Activated naive CD8-positive, alpha-beta T cell treated with anti-CD3 and anti-CD28 coated beads, Interleukin-2, amount 50 U/mL, for 24 hours (primary cell): ENCODE results near the gene PHKB.

ENCODE experiments used
- ATAC-seq: fragments of 150-1000 bp; cut with Tn5 transposase; one replicate; pipeline ENCODE4 v1.10.0; 2021
- DNase-seq: peaks from one replicate; pipeline ENCODE4 v3.0.0; 2021
- H3K27ac Mint-ChIP-seq: one replicate; pipeline ENCODE4 v1.8.0; 2021; ENCODE audit warnings: mild to moderate bottlenecking, mixed read lengths
- H3K27me3 Mint-ChIP-seq: one replicate; pipeline ENCODE4 v1.8.0; 2021; ENCODE audit warnings: mixed read lengths
- H3K36me3 Mint-ChIP-seq: one replicate; pipeline ENCODE4 v1.8.0; 2021; ENCODE audit warnings: low read depth, mixed read lengths
- H3K4me1 Mint-ChIP-seq: one replicate; pipeline ENCODE4 v1.8.0; 2021; ENCODE audit warnings: mixed read lengths
- H3K4me3 Mint-ChIP-seq: one replicate; pipeline ENCODE4 v1.8.0; 2021; ENCODE audit warnings: mild to moderate bottlenecking, moderate library complexity, mixed read lengths
- H3K9me3 Mint-ChIP-seq: one replicate; pipeline ENCODE4 v1.8.0; 2021; ENCODE audit warnings: mixed read lengths

PHKB gene

DNA sequence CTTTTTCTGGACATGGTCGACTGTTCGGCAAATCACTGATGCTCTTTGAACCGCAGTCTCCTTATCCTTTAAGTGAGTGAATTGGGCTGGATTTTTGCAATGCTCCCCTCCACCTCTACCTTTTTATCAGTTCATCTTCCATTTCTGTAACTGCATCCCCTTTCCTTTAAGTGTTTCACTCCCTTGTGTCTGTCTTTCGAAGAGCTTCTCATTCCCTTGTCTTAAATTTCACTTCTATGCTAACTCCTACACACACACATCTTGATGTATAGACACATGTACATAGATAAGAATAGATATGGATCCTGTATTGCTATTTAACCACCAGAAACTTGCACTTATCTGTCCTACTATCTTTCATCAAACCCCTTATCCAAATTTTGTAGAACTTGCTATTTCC, 250.7 kb downstream of the PHKB start:
- Mint-ChIP-seq H3K27ac (peak overlapping the region; percentile 12), H3K4me1 (peaks cover 3% of the 10 kb centered on the region), H3K9me3 (no peaks in the 10 kb centered on the region), H3K36me3 (no peaks in the 10 kb centered on the region), H3K27me3 (peaks cover 3% of the 10 kb centered on the region), H3K4me3 (no peak overlapping the region)
- DNase-seq (no peak), ATAC-seq (no peak)

DNA sequence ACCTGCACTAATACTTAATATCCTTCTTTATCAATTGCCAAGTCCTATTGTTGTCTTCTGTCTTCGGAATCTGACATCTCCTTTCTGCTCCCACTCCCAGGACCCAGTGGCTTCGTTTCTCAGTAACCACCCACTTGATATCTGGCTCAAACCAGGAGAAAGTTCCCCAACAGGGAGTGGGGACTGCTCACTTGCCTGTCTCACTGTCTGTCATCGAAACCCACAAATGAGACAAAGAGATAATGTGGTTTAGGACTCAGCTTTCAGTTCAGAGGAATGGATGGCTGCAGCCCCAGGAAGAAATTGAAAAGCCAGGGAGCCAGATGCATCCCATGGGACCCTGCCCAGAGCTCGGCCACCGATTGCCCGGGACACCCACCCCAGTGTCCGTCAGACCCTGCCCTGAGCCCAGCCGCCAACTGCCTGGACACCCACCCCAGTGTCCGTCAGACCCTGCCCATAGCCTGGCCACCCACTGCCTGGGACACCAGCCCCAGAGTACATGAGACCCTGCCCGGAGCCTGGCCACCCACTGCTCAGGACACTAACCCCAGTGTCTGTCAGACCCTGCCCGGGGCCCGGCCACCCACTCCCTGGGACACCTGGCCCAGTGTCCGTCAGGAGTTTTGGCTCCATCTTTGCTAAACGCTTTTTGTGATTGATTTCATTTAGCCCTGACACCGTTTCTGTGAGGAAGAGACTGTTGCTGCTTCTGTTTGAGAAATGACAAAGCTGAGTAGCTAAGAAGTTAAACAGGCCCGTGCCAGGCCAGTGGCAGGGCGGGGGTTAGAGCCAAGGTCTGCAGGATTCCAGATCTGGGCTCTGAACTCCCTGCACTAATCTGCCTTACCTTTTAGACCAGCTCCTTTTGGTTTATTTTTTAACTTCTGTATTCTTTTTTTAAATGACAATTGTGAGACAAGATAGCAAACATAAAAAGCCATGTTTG, 251.4 kb downstream of the PHKB start:
- H3K4me1 Mint-ChIP-seq, result peaks cover 3% of the 10 kb centered on the region

GRCh38 chr16:47713225-47713595, 252.1 kb downstream of the PHKB start:
- Mint-ChIP-seq H3K36me3 (no peaks in the 10 kb centered on the region), H3K9me3 (no peaks in the 10 kb centered on the region), H3K4me3 (no peak overlapping the region), H3K4me1 (peaks cover 3% of the 10 kb centered on the region), H3K27ac (peak overlapping the region; percentile 31), H3K27me3 (peaks cover 3% of the 10 kb centered on the region)
- peak; percentile 59 for ATAC-seq
- DNase-seq, result no peak

More for the DNA sequence above, 251.4 kb downstream of the PHKB start:
- Mint-ChIP-seq H3K4me3 (no peak overlapping the region), H3K27me3 (peaks cover 3% of the 10 kb centered on the region), H3K9me3 (no peaks in the 10 kb centered on the region), H3K36me3 (no peaks in the 10 kb centered on the region), H3K27ac (peak overlapping the region; percentile 31)
- DNase-seq (no peak), ATAC-seq (no peak)

GRCh38 chr16:47715442-47716083, 254.4 kb downstream of the PHKB start:
- Mint-ChIP-seq H3K4me3 (no peak overlapping the region), H3K4me1 (peaks cover 3% of the 10 kb centered on the region), H3K36me3 (no peaks in the 10 kb centered on the region), H3K27ac (no peak overlapping the region), H3K9me3 (no peaks in the 10 kb centered on the region), H3K27me3 (peaks cover 3% of the 10 kb centered on the region)
- no peak for DNase-seq
- no peak for ATAC-seq

GRCh38 chr16:47716571-47716970, 255.4 kb downstream of the PHKB start:
- no peak for ATAC-seq
- peaks cover 3% of the 10 kb centered on the region for H3K27me3 Mint-ChIP-seq
- no peaks in the 10 kb centered on the region for H3K36me3 Mint-ChIP-seq
- no peak overlapping the region for H3K27ac Mint-ChIP-seq
- peaks cover 3% of the 10 kb centered on the region for H3K4me1 Mint-ChIP-seq
- H3K4me3 Mint-ChIP-seq, result no peak overlapping the region
- H3K9me3 Mint-ChIP-seq, result no peaks in the 10 kb centered on the region
- no peak for DNase-seq

DNA sequence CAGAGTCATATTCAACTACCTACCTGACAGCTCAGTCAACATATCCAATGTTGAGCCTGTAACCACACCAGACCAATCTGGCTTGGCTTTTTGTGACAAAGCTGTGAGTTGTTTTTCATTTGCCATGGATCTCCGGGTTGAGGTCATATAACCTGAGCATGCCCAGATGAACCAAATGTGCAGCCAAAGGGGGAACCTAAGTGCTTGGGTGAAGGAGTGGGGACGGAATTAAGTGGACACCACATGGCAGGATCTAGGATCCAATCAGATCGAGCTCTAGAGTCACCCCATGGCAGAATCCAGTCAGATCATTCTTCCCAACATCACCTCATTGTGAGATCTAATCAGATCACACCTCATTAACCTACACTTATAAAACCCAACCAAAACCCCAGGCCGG, 258.6 kb downstream of the PHKB start:
- H3K4me1 Mint-ChIP-seq, result no peaks in the 10 kb centered on the region
- no peaks in the 10 kb centered on the region for H3K36me3 Mint-ChIP-seq
- ATAC-seq, result no peak
- H3K4me3 Mint-ChIP-seq, result no peak overlapping the region
- no peaks in the 10 kb centered on the region for H3K9me3 Mint-ChIP-seq
- H3K27me3 Mint-ChIP-seq, result peaks cover 7% of the 10 kb centered on the region
- H3K27ac Mint-ChIP-seq, result no peak overlapping the region
- no peak for DNase-seq

- no peaks in the 10 kb centered on the region for H3K4me1 Mint-ChIP-seq
- no peaks in the 10 kb centered on the region for H3K36me3 Mint-ChIP-seq
- H3K9me3 Mint-ChIP-seq, result no peaks in the 10 kb centered on the region
- H3K27me3 Mint-ChIP-seq, result peaks cover 6% of the 10 kb centered on the region
- H3K4me3 Mint-ChIP-seq, result no peak overlapping the region
- DNase-seq, result no peak
- no peak overlapping the region for H3K27ac Mint-ChIP-seq
- no peak for ATAC-seq
Measured at GRCh38 chr16:47721006-47721637, 260.0 kb downstream of the PHKB start.

DNA sequence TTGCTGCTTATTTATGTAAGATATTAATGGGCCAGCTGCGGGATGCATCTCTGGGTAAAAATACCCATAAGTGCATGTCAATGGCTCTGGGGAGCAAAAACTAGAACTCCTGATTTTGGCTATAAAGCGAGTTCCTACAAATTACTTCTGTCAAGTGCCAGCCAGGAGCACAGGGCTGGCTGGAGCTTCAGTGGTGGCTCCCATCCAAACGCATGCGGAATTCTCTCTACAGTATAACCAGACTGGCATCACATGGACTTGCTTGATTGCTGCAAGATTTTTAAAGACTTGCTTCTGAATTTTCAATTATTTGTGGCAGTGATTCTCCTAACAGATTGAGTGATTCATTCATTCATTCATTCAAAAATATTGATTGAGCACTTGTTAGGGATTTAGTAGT, 260.9 kb downstream of the PHKB start:
- DNase-seq, result no peak
- ATAC-seq, result no peak
- Mint-ChIP-seq H3K4me3 (no peak overlapping the region), H3K4me1 (no peaks in the 10 kb centered on the region), H3K36me3 (no peaks in the 10 kb centered on the region), H3K9me3 (no peaks in the 10 kb centered on the region), H3K27me3 (peaks cover 6% of the 10 kb centered on the region), H3K27ac (no peak overlapping the region)

GRCh38 chr16:47724115-47724785, 263.1 kb downstream of the PHKB start:
- no peak overlapping the region for H3K27ac Mint-ChIP-seq
- peaks cover 10% of the 10 kb centered on the region for H3K27me3 Mint-ChIP-seq
- no peaks in the 10 kb centered on the region for H3K9me3 Mint-ChIP-seq
- H3K36me3 Mint-ChIP-seq, result no peaks in the 10 kb centered on the region
- no peaks in the 10 kb centered on the region for H3K4me1 Mint-ChIP-seq
- no peak for ATAC-seq
- DNase-seq, result no peak
- no peak overlapping the region for H3K4me3 Mint-ChIP-seq

GRCh38 chr16:47725188-47725695, 264.1 kb downstream of the PHKB start:
- Mint-ChIP-seq H3K27me3 (peaks cover 10% of the 10 kb centered on the region), H3K4me1 (no peaks in the 10 kb centered on the region), H3K4me3 (no peak overlapping the region), H3K36me3 (no peaks in the 10 kb centered on the region), H3K27ac (no peak overlapping the region), H3K9me3 (no peaks in the 10 kb centered on the region)
- DNase-seq, result no peak
- ATAC-seq, result no peak

- peaks cover 10% of the 10 kb centered on the region for H3K27me3 Mint-ChIP-seq
- no peak for ATAC-seq
- H3K4me3 Mint-ChIP-seq, result no peak overlapping the region
- no peak for DNase-seq
- H3K36me3 Mint-ChIP-seq, result no peaks in the 10 kb centered on the region
- H3K4me1 Mint-ChIP-seq, result no peaks in the 10 kb centered on the region
- H3K27ac Mint-ChIP-seq, result no peak overlapping the region
- no peaks in the 10 kb centered on the region for H3K9me3 Mint-ChIP-seq
Measured at GRCh38 chr16:47726031-47726675, 265.0 kb downstream of the PHKB start.

GRCh38 chr16:47727131-47727530, 266.0 kb downstream of the PHKB start:
- peaks cover 10% of the 10 kb centered on the region for H3K27me3 Mint-ChIP-seq
- H3K4me3 Mint-ChIP-seq, result no peak overlapping the region
- DNase-seq (no peak), ATAC-seq (no peak)
- H3K36me3 Mint-ChIP-seq, result no peaks in the 10 kb centered on the region
- no peaks in the 10 kb centered on the region for H3K9me3 Mint-ChIP-seq
- H3K27ac Mint-ChIP-seq, result no peak overlapping the region
- H3K4me1 Mint-ChIP-seq, result no peaks in the 10 kb centered on the region

DNA sequence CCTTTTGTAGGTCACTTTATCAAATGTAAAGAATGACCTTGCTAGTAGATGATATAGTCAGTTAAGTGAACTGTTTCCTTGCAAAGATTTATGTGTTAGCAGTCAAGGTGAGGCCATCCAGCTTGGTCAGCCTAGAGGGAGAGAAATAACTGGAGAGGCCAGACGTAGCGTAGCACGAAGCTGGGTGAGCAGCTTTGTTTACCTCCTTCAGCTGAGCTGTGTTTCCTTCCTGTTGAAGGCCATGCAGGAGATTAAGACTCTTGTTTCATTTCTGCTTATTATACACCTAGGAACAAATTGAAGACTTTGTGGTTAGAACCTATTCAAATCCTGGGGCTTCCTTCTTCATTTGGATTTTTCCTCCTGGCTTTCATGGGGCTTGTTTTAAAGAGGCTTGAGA, 267.1 kb downstream of the PHKB start:
- Mint-ChIP-seq H3K4me3 (no peak overlapping the region), H3K36me3 (no peaks in the 10 kb centered on the region), H3K9me3 (no peaks in the 10 kb centered on the region), H3K27ac (no peak overlapping the region), H3K4me1 (peaks cover 9% of the 10 kb centered on the region), H3K27me3 (peaks cover 11% of the 10 kb centered on the region)
- DNase-seq, result no peak
- ATAC-seq, result no peak

GRCh38 chr16:47729701-47730100, 268.6 kb downstream of the PHKB start:
- H3K4me3 Mint-ChIP-seq, result no peak overlapping the region
- DNase-seq (no peak), ATAC-seq (no peak)
- peaks cover 9% of the 10 kb centered on the region for H3K27me3 Mint-ChIP-seq
- no peak overlapping the region for H3K27ac Mint-ChIP-seq
- no peaks in the 10 kb centered on the region for H3K9me3 Mint-ChIP-seq
- H3K4me1 Mint-ChIP-seq, result peaks cover 9% of the 10 kb centered on the region
- no peaks in the 10 kb centered on the region for H3K36me3 Mint-ChIP-seq
